ENCODE results near the gene NWD2. TPM values are rescaled to one million over a fixed set of nuclear protein-coding genes. Genes with fewer than 3 reads are reported as not detected.
"Not testable (repeated sequence)": the region's sequence is repeated elsewhere in the genome, so short reads cannot be mapped to it uniquely, and the experiment has no call there.

NWD2 gene
- total and polyA plus RNA-seq, 2 experiments from 2014 or later, result 0.33 TPM; not detected in 1

- peak; percentile 53 for DNase-seq (ENCODE audit: low spot score)
- peaks cover 9% of the 10 kb centered on the region for H3K4me1 ChIP-seq (ENCODE audit: insufficient read depth)
- H2AFZ ChIP-seq, result no peak overlapping the region
- H3K27ac ChIP-seq, result peak overlapping the region; percentile 93
- H4K20me1 ChIP-seq (ENCODE audit: insufficient read depth, poor library complexity, severe bottlenecking), result no peaks in the 10 kb centered on the region
- no peaks in the 10 kb centered on the region for H3K9me3 ChIP-seq (ENCODE audit: low read depth)
- H3K4me3 ChIP-seq, result no peak overlapping the region
- no peaks in the 10 kb centered on the region for H3K9me2 ChIP-seq (replicated peaks; ENCODE audit: insufficient read depth)
- H3K27me3 ChIP-seq, result no peaks in the 10 kb centered on the region
- WGBS (ENCODE audit: low lambda C conversion rate, missing lambda C conversion rate), result 58% methylated on average over 9 of the region's 9 CpGs
- TF ChIP-seq, protein P1, sequence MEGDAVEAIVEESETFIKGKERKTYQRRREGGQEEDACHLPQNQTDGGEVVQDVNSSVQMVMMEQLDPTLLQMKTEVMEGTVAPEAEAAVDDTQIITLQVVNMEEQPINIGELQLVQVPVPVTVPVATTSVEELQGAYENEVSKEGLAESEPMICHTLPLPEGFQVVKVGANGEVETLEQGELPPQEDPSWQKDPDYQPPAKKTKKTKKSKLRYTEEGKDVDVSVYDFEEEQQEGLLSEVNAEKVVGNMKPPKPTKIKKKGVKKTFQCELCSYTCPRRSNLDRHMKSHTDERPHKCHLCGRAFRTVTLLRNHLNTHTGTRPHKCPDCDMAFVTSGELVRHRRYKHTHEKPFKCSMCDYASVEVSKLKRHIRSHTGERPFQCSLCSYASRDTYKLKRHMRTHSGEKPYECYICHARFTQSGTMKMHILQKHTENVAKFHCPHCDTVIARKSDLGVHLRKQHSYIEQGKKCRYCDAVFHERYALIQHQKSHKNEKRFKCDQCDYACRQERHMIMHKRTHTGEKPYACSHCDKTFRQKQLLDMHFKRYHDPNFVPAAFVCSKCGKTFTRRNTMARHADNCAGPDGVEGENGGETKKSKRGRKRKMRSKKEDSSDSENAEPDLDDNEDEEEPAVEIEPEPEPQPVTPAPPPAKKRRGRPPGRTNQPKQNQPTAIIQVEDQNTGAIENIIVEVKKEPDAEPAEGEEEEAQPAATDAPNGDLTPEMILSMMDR (IDR thresholded peaks at IDR 0.05; ENCODE audit: poor library complexity), result no peak
- no peak for TF ChIP-seq EZH2phosphoT487 (IDR thresholded peaks at IDR 0.05; ENCODE audit: low read depth, severe bottlenecking, unreplicated experiment)
- no peak for TF ChIP-seq EZH2 (IDR thresholded peaks at IDR 0.05; ENCODE audit: borderline replicate concordance)
- H3K4me2 ChIP-seq, result peak overlapping the region; percentile 57
- no peaks in the 10 kb centered on the region for H3K36me3 ChIP-seq (replicated peaks; ENCODE audit: insufficient read depth, low read depth)
- H3K79me2 ChIP-seq, result peaks cover 57% of the 10 kb centered on the region
Observed at GRCh38 chr4:37490391-37491347, 246.1 kb downstream of the NWD2 start.

GRCh38 chr4:37495353-37495752 is 250.8 kb downstream of the NWD2 start:
- DNase-seq (ENCODE audit: low spot score); H3K9me3 ChIP-seq (ENCODE audit: low read depth); H3K4me1 ChIP-seq (ENCODE audit: insufficient read depth); H2AFZ ChIP-seq; H3K9me2 ChIP-seq (replicated peaks; ENCODE audit: insufficient read depth); H3K4me2 ChIP-seq; H3K27me3 ChIP-seq; H3K27ac ChIP-seq; H3K4me3 ChIP-seq; H3K36me3 ChIP-seq (replicated peaks; ENCODE audit: insufficient read depth, low read depth); H4K20me1 ChIP-seq (ENCODE audit: insufficient read depth, poor library complexity, severe bottlenecking): not testable (repeated sequence)
- H3K79me2 ChIP-seq, result peaks cover 60% of the 10 kb centered on the region
- WGBS (ENCODE audit: low lambda C conversion rate, missing lambda C conversion rate), result 96% methylated on average over 4 of the region's 4 CpGs

Small RNA genes within 50 kb of the gene (microRNA-seq; reads per million reads assigned to microRNA genes)
- gene MIR4801, result not detected

Small RNA genes within 50 kb of the gene (small RNA-seq; reads per million reads assigned to genes)
- not detected for gene MIR4801
